ENCODE measurements around the gene GSG1L.
"Not testable (repeated sequence)": the region's sequence is repeated elsewhere in the genome, so short reads cannot be mapped to it uniquely, and the experiment has no call there.

The GSG1L gene

DNA sequence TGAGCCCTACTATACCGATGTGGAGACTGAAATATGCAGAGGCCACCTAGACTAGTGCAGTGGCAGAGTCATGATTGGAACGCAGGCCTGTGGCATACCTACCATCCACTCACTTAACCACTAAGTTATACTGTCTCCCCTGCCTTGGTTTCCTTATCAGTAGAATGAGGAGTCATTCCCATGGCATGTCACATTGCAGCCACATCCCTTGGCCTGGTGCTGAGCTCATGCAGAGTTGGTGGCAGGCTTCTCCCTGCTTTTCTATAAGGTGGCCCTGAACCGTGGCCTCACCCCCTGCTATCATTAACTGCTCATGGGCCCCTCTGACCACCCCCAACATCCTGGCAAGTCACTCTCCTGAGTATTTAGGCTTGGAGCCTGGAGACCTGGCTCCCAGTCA, 301.1 kb downstream of the GSG1L start:
- no peak for DNase-seq (ENCODE audit: low read depth in 2 of 2, low spot score in 1 of 2)

GRCh38 chr16:27761816-27762215, 301.7 kb downstream of the GSG1L start:
- DNase-seq (ENCODE audit: low read depth in 2 of 2, low spot score in 1 of 2) = no peak

GRCh38 chr16:27760789-27761176, 302.7 kb downstream of the GSG1L start:
- DNase-seq (ENCODE audit: low read depth in 2 of 2, low spot score in 1 of 2) = no peak

DNA sequence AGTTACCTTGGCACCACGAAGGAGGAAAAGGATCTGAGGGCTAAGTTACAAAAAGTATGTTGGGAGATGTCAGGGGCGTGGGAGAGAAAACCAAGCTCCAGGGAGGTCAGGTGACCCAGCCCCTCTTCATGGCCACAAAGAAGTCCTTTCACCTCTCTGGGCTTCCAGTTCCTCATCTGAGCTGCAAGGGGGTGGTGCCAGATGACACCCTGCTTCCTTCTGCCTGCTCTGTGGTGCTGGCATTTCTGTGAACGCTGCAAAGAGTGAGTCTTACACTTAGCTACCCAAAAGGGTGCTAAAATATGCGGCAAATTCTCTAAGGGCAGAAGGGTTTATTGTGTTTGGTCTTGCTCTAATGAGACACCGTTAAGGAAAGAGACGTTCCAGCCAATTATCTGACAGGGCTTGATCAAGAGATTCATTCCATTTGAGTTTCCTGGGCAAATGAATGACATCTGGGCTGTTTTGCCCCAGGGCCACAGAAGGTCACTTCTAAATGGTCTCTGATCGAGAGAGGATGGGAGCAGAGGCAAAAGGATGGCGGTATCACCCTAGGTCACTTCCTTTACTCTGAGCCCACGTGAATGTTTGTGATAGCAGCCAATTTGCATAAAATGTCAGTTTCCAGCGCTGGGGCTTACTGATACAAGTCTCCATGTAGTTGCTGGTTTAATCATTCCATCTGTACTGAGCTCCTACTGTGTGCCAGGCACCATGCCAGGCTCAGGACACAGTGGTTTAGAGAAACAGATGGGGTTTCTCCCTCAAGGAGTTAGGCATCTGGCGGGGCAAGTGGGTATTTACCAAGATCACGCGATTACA, 303.3 kb downstream of the GSG1L start:
- no peak for DNase-seq (ENCODE audit: low read depth in 2 of 2, low spot score in 1 of 2)

DNA sequence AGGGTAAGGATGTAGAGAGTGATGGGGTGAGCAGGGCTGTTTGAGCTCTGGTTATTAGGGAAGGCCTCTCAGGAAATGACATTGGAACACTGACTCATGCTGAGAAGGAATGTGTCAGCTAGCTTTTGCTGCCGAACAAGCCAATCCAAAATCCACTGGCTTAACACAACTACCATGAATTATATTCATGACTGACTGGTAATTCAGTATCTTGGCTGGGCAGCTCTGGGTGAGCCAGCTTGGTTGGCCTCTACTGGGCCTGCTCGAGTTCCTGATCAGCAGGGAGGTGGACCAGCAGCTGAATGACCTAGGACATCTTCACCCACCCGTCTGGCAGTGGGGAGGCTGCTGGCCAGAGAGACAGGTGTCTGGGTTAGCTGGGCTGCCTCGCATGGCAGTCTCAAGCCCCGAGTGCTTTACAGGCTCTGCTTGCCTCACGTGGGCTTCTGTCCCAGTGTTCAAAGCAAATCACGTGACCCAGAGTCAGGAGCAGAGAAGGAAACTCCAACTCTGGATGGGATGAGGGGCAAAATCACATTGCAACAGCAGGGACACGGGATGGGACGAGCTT, 304.1 kb downstream of the GSG1L start:
- DNase-seq (ENCODE audit: low read depth in 2 of 2, low spot score in 1 of 2) = no peak

GRCh38 chr16:27758544-27758943, 305.0 kb downstream of the GSG1L start:
- no peak for DNase-seq (ENCODE audit: low read depth in 2 of 2, low spot score in 1 of 2)

DNA sequence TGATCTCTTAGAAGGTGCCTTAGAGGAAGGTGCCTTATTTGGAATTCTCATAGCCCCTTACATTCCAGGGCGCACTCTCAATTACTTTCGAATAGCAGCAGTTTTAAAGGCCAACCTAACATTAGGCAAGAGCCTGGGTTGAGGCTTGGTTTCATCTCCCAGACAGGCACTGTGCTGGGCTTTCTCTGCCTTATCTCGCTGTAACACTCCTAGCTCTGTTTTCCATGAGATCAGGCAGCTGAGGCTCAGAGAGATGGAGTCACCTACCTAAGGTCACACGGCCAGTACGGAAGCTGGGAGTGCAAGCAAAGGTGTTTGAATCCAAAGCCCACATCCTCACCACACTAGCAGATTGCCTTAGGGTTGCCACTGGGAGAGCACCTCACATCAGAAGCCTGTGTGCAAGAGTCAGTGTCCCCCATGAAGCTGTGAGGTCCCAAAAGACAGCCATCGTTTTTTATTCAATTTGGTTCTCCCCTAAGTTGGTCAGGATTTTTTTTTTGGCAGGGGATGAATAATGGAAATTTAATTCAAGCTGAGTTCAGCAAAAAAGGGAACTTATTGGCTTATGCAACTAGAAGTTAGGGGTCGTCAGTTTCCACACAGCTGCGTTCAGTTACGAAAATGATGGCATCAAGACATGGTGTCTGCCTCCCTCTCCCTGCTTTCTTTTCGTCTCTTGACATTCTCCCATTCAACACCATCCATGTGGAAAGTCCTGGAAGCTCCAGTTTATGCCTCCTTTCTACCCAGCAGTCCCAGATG, 307.1 kb downstream of the GSG1L start:
- DNase-seq (ENCODE audit: low read depth in 2 of 2, low spot score in 1 of 2) = no peak

- no peak for DNase-seq (ENCODE audit: low read depth in 2 of 2, low spot score in 1 of 2)
Observed at GRCh38 chr16:27754788-27755690, 308.5 kb downstream of the GSG1L start.

DNA sequence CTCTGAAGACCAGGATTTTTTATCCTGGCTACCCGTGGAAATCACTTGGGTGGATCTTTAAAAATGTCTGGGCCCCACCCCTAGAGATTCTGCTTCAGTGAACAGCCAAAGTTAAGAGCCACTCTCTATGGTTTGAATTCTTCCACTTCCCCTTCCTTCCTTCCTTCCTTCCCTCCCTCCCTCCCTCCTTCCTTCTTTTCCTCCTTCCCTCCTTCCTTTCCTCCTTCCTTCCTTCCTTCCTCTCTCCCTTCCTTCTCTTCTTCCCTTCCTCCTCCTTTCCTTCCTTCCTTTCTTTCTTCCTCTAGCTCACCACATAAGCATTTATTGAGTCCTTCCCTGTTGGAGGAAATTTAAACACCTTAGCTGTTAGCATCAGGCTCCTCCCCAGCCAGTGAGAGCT, 310.0 kb downstream of the GSG1L start:
- no peak for DNase-seq (ENCODE audit: low read depth in 2 of 2, low spot score in 1 of 2)

- no peak for DNase-seq (ENCODE audit: low read depth in 2 of 2, low spot score in 1 of 2)
Observed at GRCh38 chr16:27752241-27752640, 311.3 kb downstream of the GSG1L start.

DNA sequence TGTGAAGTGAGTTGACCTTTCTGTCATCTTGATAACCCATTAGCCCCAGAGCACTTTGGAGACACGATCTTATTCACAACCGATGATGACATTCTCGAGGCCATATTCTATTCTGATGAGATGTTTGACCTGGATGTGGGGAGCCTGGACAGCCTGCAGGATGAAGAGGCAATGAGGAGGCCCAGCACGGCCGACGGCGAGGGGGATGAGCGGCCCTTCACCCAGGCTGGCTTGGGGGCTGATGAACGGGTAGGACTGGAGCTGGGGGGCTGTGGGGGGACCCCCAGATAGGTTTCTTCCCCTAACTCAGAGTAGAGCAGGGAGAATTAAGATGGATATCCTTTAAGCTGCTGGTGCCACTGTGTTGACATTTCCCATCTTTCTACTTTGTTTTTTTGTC, 311.8 kb downstream of the GSG1L start:
- DNase-seq (ENCODE audit: low read depth in 2 of 2, low spot score in 1 of 2) = no peak

DNA sequence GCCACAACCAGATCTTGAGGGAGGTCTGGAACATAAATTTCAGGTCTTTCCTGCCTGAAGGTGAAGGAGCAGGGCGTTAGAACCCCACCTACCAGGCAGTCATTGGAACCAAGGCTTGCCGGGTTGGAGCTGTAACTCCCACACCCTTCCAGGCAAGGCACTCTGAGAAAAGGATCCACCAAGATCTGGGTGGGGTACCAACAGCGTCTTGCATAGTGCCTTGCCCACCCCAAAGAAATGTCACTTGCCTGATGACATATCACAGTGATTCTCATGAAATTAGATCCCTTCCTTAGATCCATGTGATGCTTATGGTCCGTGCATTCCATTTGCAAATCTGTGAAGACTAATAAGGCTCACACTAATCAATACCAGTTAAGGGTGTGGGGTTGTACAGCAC, 312.3 kb downstream of the GSG1L start:
- DNase-seq (ENCODE audit: low read depth in 2 of 2, low spot score in 1 of 2) = no peak

- no peak for DNase-seq (ENCODE audit: low read depth in 2 of 2, low spot score in 1 of 2)
Observed at GRCh38 chr16:27749946-27750345, 313.6 kb downstream of the GSG1L start.

DNA sequence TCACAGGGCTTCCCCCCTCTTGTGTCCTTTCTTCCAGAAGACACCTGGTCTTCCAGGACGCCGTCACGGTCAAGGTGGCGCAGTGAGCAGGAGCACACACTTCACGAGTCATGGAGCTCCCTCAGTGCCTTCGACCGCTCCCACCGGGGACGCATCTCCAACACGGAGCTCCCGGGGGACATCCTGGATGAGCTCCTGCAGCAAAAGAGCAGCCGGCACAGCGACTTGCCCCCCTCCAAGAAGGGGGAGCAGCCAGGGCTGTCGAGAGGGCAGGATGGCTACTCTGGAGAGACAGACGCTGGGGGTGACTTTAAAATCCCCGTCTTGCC, 314.0 kb downstream of the GSG1L start:
- no peak for DNase-seq (ENCODE audit: low read depth in 2 of 2, low spot score in 1 of 2)

GRCh38 chr16:27748868-27749546, 314.5 kb downstream of the GSG1L start:
- DNase-seq (ENCODE audit: low read depth in 2 of 2, low spot score in 1 of 2) = no peak

DNA sequence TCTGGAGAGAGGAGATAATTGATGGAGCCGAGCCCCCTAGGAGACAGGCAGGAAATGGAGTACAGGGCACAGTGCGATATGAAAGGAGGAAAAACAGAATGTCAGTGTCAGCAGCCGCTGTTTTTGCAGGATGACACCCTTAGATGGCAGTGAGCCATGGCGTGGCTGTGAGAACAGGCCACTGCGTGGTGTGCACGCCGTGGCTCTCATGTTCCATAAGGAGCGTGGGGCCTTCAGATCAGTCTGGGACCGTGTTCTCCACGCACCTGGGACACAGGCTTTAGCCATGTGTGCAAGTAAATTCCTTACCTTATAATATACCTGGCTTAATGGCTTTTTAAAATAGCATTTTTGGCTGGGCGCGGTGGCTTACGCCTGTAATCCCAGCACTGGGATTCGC, 315.6 kb downstream of the GSG1L start:
- DNase-seq (ENCODE audit: low read depth in 2 of 2, low spot score in 1 of 2) = no peak

DNA sequence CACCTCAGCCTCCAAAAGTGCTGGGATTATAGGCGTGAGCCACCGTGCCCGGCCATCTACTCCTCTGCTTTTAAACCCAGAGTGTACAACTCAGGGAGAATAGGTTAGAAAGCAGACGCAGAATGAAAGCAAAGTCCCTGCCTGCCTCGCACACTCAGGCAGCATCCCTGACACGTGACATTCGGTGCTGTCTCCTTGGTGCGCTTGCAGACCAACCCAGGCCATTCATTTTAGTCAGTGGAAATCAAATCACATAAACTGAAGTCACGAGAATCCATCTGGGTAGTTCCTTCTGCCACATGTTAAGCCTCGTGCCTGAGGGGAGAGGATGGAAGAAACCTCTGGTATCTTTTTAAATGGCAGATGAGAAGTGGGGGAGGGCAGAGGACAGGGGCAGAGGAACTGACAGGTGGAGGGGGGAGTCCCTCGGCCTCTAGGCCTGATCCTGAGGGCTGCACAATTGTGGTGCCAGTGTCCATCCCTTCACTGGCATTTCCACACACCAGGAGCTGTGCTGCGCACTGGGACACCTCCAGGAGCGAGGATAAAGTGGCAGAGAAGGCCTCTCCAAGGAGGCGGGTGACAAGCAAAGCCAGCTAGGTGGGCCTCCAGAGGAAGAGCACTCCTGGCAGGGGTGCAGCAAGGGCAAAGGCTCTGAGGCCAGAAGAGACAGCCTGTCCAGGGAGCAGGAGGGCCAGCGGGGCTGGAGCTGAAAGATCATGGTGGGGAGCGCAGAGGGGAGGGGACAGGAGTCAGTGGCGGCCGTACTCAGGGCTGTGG, 317.2 kb downstream of the GSG1L start:
- no peak for DNase-seq (ENCODE audit: low read depth in 2 of 2, low spot score in 1 of 2)

GRCh38 chr16:27745348-27745747, 318.2 kb downstream of the GSG1L start:
- no peak for DNase-seq (ENCODE audit: low read depth in 2 of 2, low spot score in 1 of 2)

DNA sequence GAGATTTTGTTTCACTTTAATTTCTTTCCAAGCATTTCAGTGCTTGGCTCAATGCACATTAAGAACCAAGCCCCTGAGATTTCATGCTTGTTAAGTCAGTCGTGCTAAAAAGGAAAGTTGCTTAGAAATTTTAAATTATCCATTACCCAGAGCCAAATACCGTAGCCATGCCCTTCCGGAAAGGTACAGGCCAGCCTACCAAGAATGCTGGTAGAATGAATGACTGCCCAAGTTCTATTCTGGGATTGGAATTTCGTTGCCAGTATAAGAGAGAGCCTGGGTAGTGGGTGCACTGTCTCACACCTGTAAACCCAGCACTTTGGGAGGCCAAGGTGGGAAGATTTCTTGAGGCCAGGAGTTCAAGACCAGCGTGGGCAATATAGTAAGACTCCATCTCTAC, 319.6 kb downstream of the GSG1L start:
- no peak for DNase-seq (ENCODE audit: low read depth in 2 of 2, low spot score in 1 of 2)

DNA sequence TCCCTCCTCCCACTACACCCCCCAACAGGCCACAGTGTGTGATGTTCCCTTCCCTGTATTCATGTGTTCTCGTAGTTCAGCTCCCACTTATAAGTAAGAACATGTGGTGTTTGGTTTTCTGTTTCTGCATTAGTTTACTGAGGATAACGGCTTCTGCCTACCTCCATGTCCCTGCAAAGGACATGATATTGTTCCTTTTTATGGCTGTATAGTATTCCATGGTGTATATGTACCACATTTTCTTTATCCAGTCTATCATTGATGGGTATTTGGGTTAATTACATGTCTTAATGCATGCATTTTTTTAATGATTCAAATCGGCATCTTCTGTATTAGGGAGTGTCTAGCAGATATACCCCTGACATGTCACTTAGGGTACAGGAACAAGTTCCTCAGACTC, 320.5 kb downstream of the GSG1L start:
- DNase-seq (ENCODE audit: low read depth in 2 of 2, low spot score in 1 of 2) = not testable (repeated sequence)

Data from stimulated activated CD8-positive, alpha-beta memory T cell treated with anti-CD3 and anti-CD28 coated beads, Interleukin-4, amount 100 ng/mL, for 4 hours (primary cell).